D721Med (cell line): ENCODE results near the gene IKZF2.

Experiments used
- DNase-seq: peaks from one replicate; pipeline ENCODE4 v3.0.0; 2011; ENCODE audit warnings: low spot score; ENCODE audit not compliant: insufficient read length
- FAIRE-seq: peaks from 2 replicates; lab custom pipeline; 2011; peaks lifted over from hg19 to GRCh38; lab: Jason Lieb, UNC
- CTCF ChIP-seq: IDR thresholded peaks from 2 replicates; pipeline ENCODE4 v1.5.1; 2012; ENCODE audit warnings: mild to moderate bottlenecking, control low read depth; ENCODE audit not compliant: insufficient read depth; ENCODE audit errors: missing control alignments

Gene IKZF2

DNA sequence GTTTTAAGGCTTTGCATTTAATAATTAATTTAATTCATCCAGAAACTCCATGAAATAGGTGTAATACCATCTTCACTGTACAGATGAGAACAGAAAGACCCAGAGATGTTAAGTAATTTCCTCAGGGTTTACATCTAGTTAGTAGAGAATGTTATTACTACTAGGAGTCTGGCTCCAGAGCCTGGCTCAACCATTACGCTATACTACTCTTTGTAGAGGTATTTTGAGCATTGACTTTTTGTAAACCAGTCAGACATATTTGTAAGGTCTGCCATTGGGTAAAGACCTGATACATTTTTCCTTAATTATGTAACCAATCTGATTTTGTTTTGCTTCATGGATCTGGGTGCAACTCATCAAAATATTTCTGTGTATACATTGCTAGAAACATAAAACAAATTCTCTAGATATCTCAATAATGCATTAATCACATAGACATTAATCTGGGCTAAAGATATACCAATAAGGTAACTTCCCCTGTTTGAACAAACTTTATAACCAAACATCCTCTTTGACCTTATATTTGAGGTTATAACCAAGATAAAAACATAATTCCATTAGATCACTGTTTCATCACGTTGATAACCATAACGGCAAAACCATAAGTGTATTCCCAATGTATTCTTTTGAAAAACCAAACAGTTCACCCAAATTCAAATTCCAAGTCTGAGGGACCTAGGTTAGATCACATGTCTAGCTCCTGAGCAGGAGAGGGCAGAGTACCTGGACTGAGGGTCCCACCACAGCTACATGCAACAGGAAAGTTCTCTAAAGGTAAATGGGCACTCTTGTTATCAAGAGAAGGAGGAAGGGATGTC, 135.0 kb downstream of the IKZF2 start:
- DNase-seq: no peak
- FAIRE-seq: no peak
- no peak for TF ChIP-seq CTCF

- no peak for DNase-seq
- TF ChIP-seq CTCF: no peak
- no peak for FAIRE-seq
Measured at GRCh38 chr2:213015387-213016165, 135.8 kb downstream of the IKZF2 start.

DNA sequence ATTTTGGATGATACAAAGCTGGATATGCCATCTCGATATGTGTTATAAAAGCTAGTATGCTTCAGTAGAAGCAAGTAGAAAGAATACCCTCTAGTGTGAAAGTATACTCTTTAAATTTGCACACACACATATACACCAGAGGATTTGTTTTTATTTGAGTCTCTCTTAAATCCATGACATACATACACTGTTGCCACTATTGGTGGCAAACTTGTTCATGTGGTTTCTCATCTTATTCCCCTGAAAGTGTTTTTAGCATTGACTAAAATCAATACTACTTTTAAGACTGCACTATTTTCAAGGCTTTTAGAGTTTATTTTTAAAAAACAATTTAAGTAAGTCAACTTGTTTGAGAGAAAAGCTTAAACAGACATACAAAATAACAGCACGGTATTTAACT, 137.4 kb downstream of the IKZF2 start:
- FAIRE-seq (no peak), DNase-seq (no peak)
- TF ChIP-seq CTCF: no peak

GRCh38 chr2:213011505-213011904, 139.9 kb downstream of the IKZF2 start:
- TF ChIP-seq CTCF: no peak
- no peak for FAIRE-seq

DNA sequence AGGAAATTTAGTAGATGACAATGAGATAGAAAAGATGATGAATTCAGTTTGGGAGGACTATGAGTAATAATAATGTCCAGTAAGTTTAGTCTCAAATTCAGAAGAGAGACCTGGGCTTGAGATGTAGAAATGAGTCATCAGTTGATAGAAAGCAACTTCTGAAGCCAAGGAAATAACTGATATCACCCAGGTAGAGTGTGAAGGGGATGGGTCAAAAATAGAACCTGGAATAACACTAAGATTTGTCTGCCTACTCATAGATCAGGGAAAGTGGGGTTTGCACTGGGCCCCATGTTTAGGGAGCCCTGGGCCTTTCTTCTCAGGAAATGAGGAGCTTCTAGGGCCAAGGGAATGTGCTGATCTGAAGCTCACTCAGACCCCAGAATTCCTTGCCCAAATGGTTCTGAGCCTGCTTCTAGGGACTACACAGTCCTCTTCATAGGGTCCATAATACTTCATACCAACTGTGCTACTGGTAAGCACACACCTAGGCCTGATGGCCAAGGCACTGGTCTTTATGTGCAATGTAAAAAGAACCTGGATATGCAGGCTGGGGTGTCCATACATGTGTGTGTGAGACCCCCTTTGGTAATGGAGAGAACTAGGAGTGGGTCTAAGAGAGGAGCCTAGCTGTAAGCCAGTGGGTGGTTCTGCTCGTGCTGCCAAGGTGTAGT, 141.2 kb downstream of the IKZF2 start:
- TF ChIP-seq CTCF: no peak
- no peak for FAIRE-seq
- DNase-seq: no peak

More at GRCh38 chr2:213011505-213011904, 139.9 kb downstream of the IKZF2 start:
- no peak for DNase-seq

DNA sequence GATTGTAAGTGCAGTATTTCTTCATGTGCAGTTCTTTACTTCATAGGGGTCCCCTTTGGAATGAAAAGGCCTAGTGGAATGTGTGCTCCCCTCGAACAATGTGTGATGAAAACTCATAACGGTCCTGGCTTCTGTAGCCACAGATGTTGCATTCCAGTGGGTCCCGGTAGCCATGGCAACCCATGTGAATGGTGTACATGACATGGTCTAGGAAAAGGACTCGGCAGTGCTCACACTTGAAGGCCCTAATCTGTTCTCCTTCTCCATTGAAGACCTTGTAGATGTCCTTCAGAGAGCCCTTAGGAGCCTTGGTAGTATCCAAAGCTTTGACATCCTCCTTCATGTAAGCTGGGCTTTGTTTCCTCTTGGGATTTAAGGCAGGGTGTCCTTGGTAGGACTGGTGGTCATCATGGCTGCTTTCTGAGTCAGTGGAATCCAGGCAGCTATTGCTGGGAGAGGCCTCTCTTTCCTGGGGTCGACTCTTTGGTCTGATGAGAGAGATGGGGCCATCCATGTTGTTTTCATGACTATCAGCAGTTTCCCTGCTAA, 144.0 kb downstream of the IKZF2 start:
- no peak for TF ChIP-seq CTCF
- no peak for DNase-seq

More for the DNA sequence above, 144.0 kb downstream of the IKZF2 start:
- no peak for FAIRE-seq
